Measurements from ENCODE around the gene UBP1. TPM values are rescaled to one million over a fixed set of nuclear protein-coding genes. Genes with fewer than 3 reads are reported as not detected.

Gene UBP1
- total and polyA plus RNA-seq, 9 of the 15 experiments (the other 6 are each of a cell fraction or from before 2014, with no cell fraction given) = 13.6 to 143 (median 79.6) TPM

DNA sequence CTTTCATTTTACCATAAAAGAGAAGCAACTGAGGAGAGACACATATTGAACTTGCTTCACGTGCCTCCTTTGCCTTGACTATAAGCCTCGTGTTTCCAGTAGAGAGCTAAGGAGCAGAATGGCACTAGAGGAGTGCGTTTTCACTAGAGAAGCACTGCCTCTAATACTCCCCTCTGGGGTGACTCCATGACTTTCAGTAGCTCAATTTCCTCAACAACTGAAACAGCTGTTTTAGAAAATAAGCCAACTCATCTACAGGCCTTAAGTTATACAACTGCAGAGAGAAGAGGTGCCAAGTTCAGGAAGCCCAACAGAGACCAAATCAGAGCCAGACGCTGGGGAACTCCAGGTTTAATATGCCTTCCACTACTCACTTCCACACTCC is 1.9 kb downstream of the UBP1 start (continued):
- TF ChIP-seq, protein P1, sequence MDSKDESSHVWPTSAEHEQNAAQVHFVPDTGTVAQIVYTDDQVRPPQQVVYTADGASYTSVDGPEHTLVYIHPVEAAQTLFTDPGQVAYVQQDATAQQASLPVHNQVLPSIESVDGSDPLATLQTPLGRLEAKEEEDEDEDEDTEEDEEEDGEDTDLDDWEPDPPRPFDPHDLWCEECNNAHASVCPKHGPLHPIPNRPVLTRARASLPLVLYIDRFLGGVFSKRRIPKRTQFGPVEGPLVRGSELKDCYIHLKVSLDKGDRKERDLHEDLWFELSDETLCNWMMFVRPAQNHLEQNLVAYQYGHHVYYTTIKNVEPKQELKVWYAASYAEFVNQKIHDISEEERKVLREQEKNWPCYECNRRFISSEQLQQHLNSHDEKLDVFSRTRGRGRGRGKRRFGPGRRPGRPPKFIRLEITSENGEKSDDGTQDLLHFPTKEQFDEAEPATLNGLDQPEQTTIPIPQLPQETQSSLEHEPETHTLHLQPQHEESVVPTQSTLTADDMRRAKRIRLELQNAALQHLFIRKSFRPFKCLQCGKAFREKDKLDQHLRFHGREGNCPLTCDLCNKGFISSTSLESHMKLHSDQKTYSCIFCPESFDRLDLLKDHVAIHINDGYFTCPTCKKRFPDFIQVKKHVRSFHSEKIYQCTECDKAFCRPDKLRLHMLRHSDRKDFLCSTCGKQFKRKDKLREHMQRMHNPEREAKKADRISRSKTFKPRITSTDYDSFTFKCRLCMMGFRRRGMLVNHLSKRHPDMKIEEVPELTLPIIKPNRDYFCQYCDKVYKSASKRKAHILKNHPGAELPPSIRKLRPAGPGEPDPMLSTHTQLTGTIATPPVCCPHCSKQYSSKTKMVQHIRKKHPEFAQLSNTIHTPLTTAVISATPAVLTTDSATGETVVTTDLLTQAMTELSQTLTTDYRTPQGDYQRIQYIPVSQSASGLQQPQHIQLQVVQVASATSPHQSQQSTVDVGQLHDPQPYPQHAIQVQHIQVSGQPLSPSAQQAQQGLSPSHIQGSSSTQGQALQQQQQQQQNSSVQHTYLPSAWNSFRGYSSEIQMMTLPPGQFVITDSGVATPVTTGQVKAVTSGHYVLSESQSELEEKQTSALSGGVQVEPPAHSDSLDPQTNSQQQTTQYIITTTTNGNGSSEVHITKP (IDR thresholded peaks at IDR 0.05; ENCODE audit: partially characterized antibody) = no peak
- TF ChIP-seq SIN3A (IDR thresholded peaks at IDR 0.05; ENCODE audit: borderline replicate concordance in 2 of 2, control insufficient read depth in 1 of 2, low read depth in 2 of 2, low read length in 2 of 2) (0 out of 4 replicates have a peak, but pooled peaks of 1 of the 2 experiments have one; percentile 34), ETV5 (CRISPR knock-in tag; IDR thresholded peaks at IDR 0.05; ENCODE audit: low read depth) (0 out of 2 replicates have a peak, but pooled peaks have one; percentile 26), TBP (optimal IDR thresholded peaks at IDR 0.05; ENCODE audit: low read depth, low read length) (peak; percentile 39), GATA2 (CRISPR knock-in tag; IDR thresholded peaks at IDR 0.05) (no peak), DPF2 (IDR thresholded peaks at IDR 0.05) (peak; percentile 20; the same call in 1 of the 2 replicates), MAFG (tag; conservative IDR thresholded peaks at IDR 0.05) (peak; percentile 35; the same call in 1 of the 2 replicates), PHF20 (IDR thresholded peaks at IDR 0.05; ENCODE audit: partially characterized antibody) (no peak), NFE2 (IDR thresholded peaks at IDR 0.05; ENCODE audit: low read depth) (peak; percentile 87), CBFA2T3 (IDR thresholded peaks at IDR 0.05) (peak; percentile 16; the same call in 1 of the 2 replicates)
- TF ChIP-seq, protein P2, sequence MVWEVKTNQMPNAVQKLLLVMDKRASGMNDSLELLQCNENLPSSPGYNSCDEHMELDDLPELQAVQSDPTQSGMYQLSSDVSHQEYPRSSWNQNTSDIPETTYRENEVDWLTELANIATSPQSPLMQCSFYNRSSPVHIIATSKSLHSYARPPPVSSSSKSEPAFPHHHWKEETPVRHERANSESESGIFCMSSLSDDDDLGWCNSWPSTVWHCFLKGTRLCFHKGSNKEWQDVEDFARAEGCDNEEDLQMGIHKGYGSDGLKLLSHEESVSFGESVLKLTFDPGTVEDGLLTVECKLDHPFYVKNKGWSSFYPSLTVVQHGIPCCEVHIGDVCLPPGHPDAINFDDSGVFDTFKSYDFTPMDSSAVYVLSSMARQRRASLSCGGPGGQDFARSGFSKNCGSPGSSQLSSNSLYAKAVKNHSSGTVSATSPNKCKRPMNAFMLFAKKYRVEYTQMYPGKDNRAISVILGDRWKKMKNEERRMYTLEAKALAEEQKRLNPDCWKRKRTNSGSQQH (CRISPR knock-in tag; IDR thresholded peaks at IDR 0.05) = no peak
- TF ChIP-seq, protein P3, sequence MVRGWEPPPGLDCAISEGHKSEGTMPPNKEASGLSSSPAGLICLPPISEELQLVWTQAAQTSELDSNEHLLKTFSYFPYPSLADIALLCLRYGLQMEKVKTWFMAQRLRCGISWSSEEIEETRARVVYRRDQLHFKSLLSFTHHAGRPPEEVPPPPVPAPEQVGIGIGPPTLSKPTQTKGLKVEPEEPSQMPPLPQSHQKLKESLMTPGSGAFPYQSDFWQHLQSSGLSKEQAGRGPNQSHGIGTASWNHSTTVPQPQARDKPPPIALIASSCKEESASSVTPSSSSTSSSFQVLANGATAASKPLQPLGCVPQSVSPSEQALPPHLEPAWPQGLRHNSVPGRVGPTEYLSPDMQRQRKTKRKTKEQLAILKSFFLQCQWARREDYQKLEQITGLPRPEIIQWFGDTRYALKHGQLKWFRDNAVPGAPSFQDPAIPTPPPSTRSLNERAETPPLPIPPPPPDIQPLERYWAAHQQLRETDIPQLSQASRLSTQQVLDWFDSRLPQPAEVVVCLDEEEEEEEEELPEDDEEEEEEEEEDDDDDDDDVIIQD (CRISPR knock-in tag; IDR thresholded peaks at IDR 0.05) = no peak
- TF ChIP-seq, protein P4, sequence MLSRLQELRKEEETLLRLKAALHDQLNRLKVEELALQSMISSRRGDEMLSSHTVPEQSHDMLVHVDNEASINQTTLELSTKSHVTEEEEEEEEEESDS (CRISPR knock-in tag; IDR thresholded peaks at IDR 0.05) = no peak
